ENCODE results near the gene FHOD3. TPM values are rescaled to one million over a fixed set of nuclear protein-coding genes. Genes with fewer than 3 reads are reported as not detected.
A peak's percentile ranks its signal among the peaks of the same experiment; 100 is the strongest.

Gene FHOD3
- total and polyA plus RNA-seq, 2 of the 4 experiments (the other 2 are of a cell fraction): 14.6 to 16.0 TPM

DNA sequence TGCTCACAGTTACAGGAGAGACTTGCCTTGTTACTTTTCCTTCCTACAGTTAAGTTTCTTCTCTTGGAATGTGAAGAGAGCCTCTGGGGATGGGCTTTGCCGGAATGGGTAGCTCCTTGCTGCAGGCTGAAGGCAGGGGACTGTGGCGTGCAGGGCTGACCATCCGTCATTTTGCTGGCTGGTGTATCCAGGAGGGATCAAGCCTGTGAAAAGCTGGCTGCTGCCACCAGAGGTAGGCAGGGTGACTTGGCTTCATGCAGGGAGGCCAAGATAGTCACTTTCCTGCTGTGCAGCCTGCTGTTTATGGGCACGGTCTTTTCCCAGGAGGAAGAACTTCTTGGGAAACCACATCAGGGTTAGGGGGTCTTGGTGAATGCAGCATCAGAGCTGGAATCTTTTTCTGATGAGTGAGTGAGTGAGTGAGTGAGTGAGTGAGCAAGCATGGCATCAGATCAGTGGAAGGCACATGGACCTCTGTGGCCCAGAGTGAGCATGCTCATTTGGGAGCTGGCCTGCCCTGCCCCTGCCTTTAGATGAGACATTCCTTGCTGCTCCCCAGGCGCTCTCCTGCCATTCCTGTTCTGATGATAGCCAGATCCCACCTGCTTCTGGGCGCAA is 33.0 kb downstream of the FHOD3 start (continued):
- TF ChIP-seq RCOR1 (IDR thresholded peaks at IDR 0.05; ENCODE audit: insufficient replicate concordance, low read length): no peak

GRCh38 chr18:36331521-36331971 is 34.0 kb downstream of the FHOD3 start:
- Histone ChIP-seq H2BK5ac (ENCODE audit: low read depth, low read length, poor library complexity, severe bottlenecking) (no peak overlapping the region), H3K27ac (ENCODE audit: insufficient read depth, low read length) (no peak overlapping the region), H3K9ac (ENCODE audit: low read depth, low read length) (no peak overlapping the region), H4K8ac (ENCODE audit: low read depth in 2 of 2, low read length in 2 of 2) (no peak overlapping the region), H2AFZ (replicated peaks; ENCODE audit: low read length, poor library complexity) (no peak overlapping the region), H2BK120ac (ENCODE audit: low read depth, low read length) (no peak overlapping the region), H3K9me1 (ENCODE audit: insufficient read depth, low read length) (peaks cover 11% of the 10 kb centered on the region), H4K20me1 (ENCODE audit: insufficient read depth, low read length) (no peaks in the 10 kb centered on the region; the same call in 1 of the 2 replicates), H3K4ac (ENCODE audit: low read depth, low read length) (no peak overlapping the region; the same call in 1 of the 2 replicates), H3K27me3 (ENCODE audit: control insufficient read depth, insufficient read depth, low read length) (no peaks in the 10 kb centered on the region), H2AK5ac (ENCODE audit: low read depth, low read length) (peak overlapping the region; percentile 11; the same call in 1 of the 2 replicates), H3K14ac (replicated peaks; ENCODE audit: low read depth, low read length) (no peak overlapping the region), H3K79me1 (ENCODE audit: low read depth in 1 of 2, low read length in 2 of 2) (peaks cover 7 to 22% of the 10 kb centered on the region in 2 experiments; a peak in 2 of 4 replicates), H3K36me3 (ENCODE audit: control insufficient read depth, insufficient read depth, low read length) (no peaks in the 10 kb centered on the region), H3K23ac (ENCODE audit: low read depth, low read length) (0 out of 2 replicates have a peak overlapping the region, but pooled peaks have one; percentile 17), H2BK15ac (ENCODE audit: low read depth, low read length) (no peak overlapping the region), H2BK20ac (ENCODE audit: low read depth, low read length) (no peak overlapping the region), H3K56ac (ENCODE audit: extremely low read depth, insufficient read depth, low read length) (no peak overlapping the region), H3K4me3 (ENCODE audit: insufficient read depth, low read depth, low read length) (no peak overlapping the region), H3K4me1 (ENCODE audit: control insufficient read depth, insufficient read depth, low read length) (peaks cover 14% of the 10 kb centered on the region), H3K4me2 (ENCODE audit: low read depth, low read length) (no peak overlapping the region), H3K18ac (ENCODE audit: low read depth, low read length) (no peak overlapping the region; the same call in 1 of the 2 replicates), H4K5ac (ENCODE audit: low read depth, low read length) (no peak overlapping the region; the same call in 1 of the 2 replicates), H3K9me3 (ENCODE audit: control insufficient read depth, insufficient read depth, low read length) (no peaks in the 10 kb centered on the region), H4K91ac (ENCODE audit: insufficient read depth, low read depth, low read length) (no peak overlapping the region), H2AK9ac (replicated peaks; ENCODE audit: low read depth, low read length, poor library complexity) (no peak overlapping the region)
- WGBS, 2 experiments (ENCODE audit: extremely low coverage in 2 of 2, insufficient read length in 1 of 2): 33% methylated on average over 3 of the region's 5 CpGs; no CpG with 5 or more reads in 1 of the 2 experiments
- dilution Hi-C loops (cut with HindIII; ENCODE audit: low sequenced_read_pairs, unreplicated experiment): no loop called here
- intact Hi-C loops (cut with micrococcal nuclease): no loop called here
- DNase-seq (no peak), ATAC-seq (ENCODE audit: low read depth) (no peak)
- CTCF ChIA-PET: no interaction called here
- in situ Hi-C loops (cut with MboI; ENCODE audit: low sequenced_read_pairs): no loop called here
- POLR2A ChIA-PET (ENCODE audit: unreplicated experiment): no interaction called here
- TF ChIP-seq ELK1 (IDR thresholded peaks at IDR 0.05; ENCODE audit: borderline replicate concordance, low read depth, low read length) (no peak), RAD21 (IDR thresholded peaks at IDR 0.05; ENCODE audit: low read length) (no peak), POLR2A (IDR thresholded peaks at IDR 0.05; ENCODE audit: low read depth, low read length) (no peak), RCOR1 (IDR thresholded peaks at IDR 0.05; ENCODE audit: insufficient replicate concordance, low read length) (no peak), CHD1 (IDR thresholded peaks at IDR 0.05; ENCODE audit: low read depth, low read length) (no peak), SMC3 (IDR thresholded peaks at IDR 0.05; ENCODE audit: low read depth, low read length) (no peak), MAZ (IDR thresholded peaks at IDR 0.05; ENCODE audit: borderline replicate concordance, low read depth, low read length) (no peak)
- TF ChIP-seq, protein P1, sequence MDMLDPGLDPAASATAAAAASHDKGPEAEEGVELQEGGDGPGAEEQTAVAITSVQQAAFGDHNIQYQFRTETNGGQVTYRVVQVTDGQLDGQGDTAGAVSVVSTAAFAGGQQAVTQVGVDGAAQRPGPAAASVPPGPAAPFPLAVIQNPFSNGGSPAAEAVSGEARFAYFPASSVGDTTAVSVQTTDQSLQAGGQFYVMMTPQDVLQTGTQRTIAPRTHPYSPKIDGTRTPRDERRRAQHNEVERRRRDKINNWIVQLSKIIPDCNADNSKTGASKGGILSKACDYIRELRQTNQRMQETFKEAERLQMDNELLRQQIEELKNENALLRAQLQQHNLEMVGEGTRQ (IDR thresholded peaks at IDR 0.05; ENCODE audit: low read depth, low read length): no peak
- TF ChIP-seq, protein P2, sequence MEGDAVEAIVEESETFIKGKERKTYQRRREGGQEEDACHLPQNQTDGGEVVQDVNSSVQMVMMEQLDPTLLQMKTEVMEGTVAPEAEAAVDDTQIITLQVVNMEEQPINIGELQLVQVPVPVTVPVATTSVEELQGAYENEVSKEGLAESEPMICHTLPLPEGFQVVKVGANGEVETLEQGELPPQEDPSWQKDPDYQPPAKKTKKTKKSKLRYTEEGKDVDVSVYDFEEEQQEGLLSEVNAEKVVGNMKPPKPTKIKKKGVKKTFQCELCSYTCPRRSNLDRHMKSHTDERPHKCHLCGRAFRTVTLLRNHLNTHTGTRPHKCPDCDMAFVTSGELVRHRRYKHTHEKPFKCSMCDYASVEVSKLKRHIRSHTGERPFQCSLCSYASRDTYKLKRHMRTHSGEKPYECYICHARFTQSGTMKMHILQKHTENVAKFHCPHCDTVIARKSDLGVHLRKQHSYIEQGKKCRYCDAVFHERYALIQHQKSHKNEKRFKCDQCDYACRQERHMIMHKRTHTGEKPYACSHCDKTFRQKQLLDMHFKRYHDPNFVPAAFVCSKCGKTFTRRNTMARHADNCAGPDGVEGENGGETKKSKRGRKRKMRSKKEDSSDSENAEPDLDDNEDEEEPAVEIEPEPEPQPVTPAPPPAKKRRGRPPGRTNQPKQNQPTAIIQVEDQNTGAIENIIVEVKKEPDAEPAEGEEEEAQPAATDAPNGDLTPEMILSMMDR (conservative IDR thresholded peaks at IDR 0.05; ENCODE audit: low read depth, low read length): no peak
- BruUV-seq (replicated peaks): no TSS peak

Measured in IMR-90 (cell line).